K562 (cell line): ENCODE data around the gene UTP14C. TPM values are rescaled to one million over a fixed set of nuclear protein-coding genes. Genes with fewer than 3 reads are reported as not detected.
A peak's percentile ranks its signal among the peaks of the same experiment; 100 is the strongest.

Experiments used
- ATAC-seq: fragments of 200-7000 bp; cut with Tn5 transposase; 3 replicates; pipeline ENCODE4 v1.9.1; 2020; ENCODE audit warnings: moderate library complexity
- BruUV-seq: library from RNA; stranded (reverse); fragments of 400-500 nt; replicated peaks from 2 replicates; lab custom pipeline; 2021; lab: Mats Ljungman, UMichigan
- CTCF ChIA-PET: fragments of 300-600 bp; formaldehyde crosslinking; extraction: SDS; loops from one replicate; lab custom pipeline; 2021; ENCODE audit warnings: low intra/inter-chr PET ratio; lab: Yijun Ruan, JAX
- POLR2A ChIA-PET: fragments of 300-600, 350-650 bp; sonication (Branson Sonifier 250); formaldehyde crosslinking; extraction: SDS; loops from one replicate; lab custom pipeline; 2021; ENCODE audit warnings: antibody characterized with exemption, inconsistent platforms; lab: Yijun Ruan, JAX
- DNase-seq, 4 experiments: peaks; one replicate each; pipeline versions ENCODE4 v3.0.0 to v3.0.0-alpha.2; 2011 to 2018; ENCODE audit warnings: low spot score in 3 of 4, mixed read lengths in 3 of 4; ENCODE audit errors: extremely low read depth in 1 of 4
- FAIRE-seq: peaks from 2 replicates; lab custom pipeline; 2011; peaks lifted over from hg19 to GRCh38; lab: Jason Lieb, UNC
- H2AFZ ChIP-seq: 2 replicates; pipeline ENCODE4 v1.6.0; 2011; ENCODE audit warnings: low read depth, low read length, control low read depth, inconsistent platforms
- H3K27ac ChIP-seq: fragments of 200-600 bp; 3 replicates; pipeline ENCODE4 v1.8.0; 2011; ENCODE audit warnings: low read depth, mild to moderate bottlenecking, control low read depth, inconsistent platforms, low read length, moderate library complexity, mixed read lengths; ENCODE audit errors: extremely low read depth
- H3K27me3 ChIP-seq, 2 experiments: fragments of 300-600 bp in 1 of 2; 2 replicates in 1 of 2; 3 replicates in 1 of 2; pipeline versions ENCODE4 v1.6.0 to v1.8.0; 2011; ENCODE audit warnings: inconsistent platforms in 2 of 2, low read length in 2 of 2, mild to moderate bottlenecking in 1 of 2, mixed read lengths in 1 of 2, moderate library complexity in 1 of 2; ENCODE audit not compliant: control insufficient read depth in 2 of 2, insufficient read depth in 2 of 2
- H3K36me3 ChIP-seq: fragments of 300-600 bp; 3 replicates; pipeline ENCODE4 v1.8.0; 2011; ENCODE audit warnings: mild to moderate bottlenecking, low read length, inconsistent platforms; ENCODE audit not compliant: control insufficient read depth, insufficient read depth
- H3K4me1 ChIP-seq, 2 experiments: fragments of 200-600 bp in 1 of 2; replicated peaks in 1 of 2; 2 replicates in 1 of 2; 3 replicates in 1 of 2; pipeline versions ENCODE4 v1.5.1 to v1.8.0; 2011; ENCODE audit warnings: inconsistent platforms in 2 of 2, low read length in 2 of 2, mild to moderate bottlenecking in 1 of 2, mixed read lengths in 1 of 2, moderate library complexity in 1 of 2; ENCODE audit not compliant: control insufficient read depth in 2 of 2, insufficient read depth in 2 of 2
- H3K4me2 ChIP-seq: 2 replicates; pipeline ENCODE4 v1.6.1; 2011; ENCODE audit warnings: low read length, control low read depth, inconsistent platforms, mixed read lengths; ENCODE audit not compliant: insufficient read depth
- H3K4me3 ChIP-seq: fragments of 200-600 bp; sonication (generic), shearing (Covaris generic); 2 replicates; pipeline ENCODE4 v1.5.1; 2016; ENCODE audit warnings: control low read depth, inconsistent platforms
- H3K79me2 ChIP-seq: fragments of 200-600 bp; 3 replicates; pipeline ENCODE4 v1.8.0; 2011; ENCODE audit warnings: low read length, inconsistent platforms; ENCODE audit not compliant: control insufficient read depth, insufficient read depth
- H3K9ac ChIP-seq, 2 experiments: 2 replicates each; pipeline versions ENCODE4 v1.6.0 to v1.6.1; 2011; ENCODE audit warnings: low read depth in 2 of 2, low read length in 2 of 2, control low read depth in 1 of 2, inconsistent platforms in 1 of 2, mild to moderate bottlenecking in 1 of 2, mixed read lengths in 1 of 2; ENCODE audit not compliant: insufficient read depth in 1 of 2
- H3K9me1 ChIP-seq: one replicate; pipeline ENCODE4 v1.6.0; 2011; ENCODE audit warnings: inconsistent platforms, mild to moderate bottlenecking, low read length, moderate library complexity; ENCODE audit not compliant: control insufficient read depth, insufficient read depth
- H3K9me3 ChIP-seq: replicated peaks from 2 replicates; pipeline ENCODE4 v1.5.1; 2011; ENCODE audit warnings: low read depth, low read length, inconsistent platforms; ENCODE audit not compliant: control insufficient read depth, insufficient read depth
- H4K20me1 ChIP-seq: replicated peaks from 2 replicates; pipeline ENCODE4 v1.6.1; 2011; ENCODE audit warnings: low read length, inconsistent platforms, mixed read lengths; ENCODE audit not compliant: control insufficient read depth, insufficient read depth
- ATF7 ChIP-seq: fragments of 450-650 bp; IDR thresholded peaks from 2 replicates; pipeline ENCODE4 v1.7.1; 2014; ENCODE audit warnings: mild to moderate bottlenecking, moderate library complexity
- HDAC8 ChIP-seq: fragments of 450-650 bp; IDR thresholded peaks from 2 replicates; pipeline ENCODE4 v1.6.1; 2016; ENCODE audit warnings: mild to moderate bottlenecking, missing genetic modification characterization, moderate library complexity, missing compliant biosample characterization
- HMGXB4 ChIP-seq: sonication (generic); formaldehyde crosslinking; IDR thresholded peaks from 2 replicates; pipeline ENCODE4 v1.8.1; 2023; ENCODE audit warnings: mild to moderate bottlenecking, missing genetic modification reagents
- HNRNPLL ChIP-seq: fragments of 200-400 bp; formaldehyde crosslinking; IDR thresholded peaks from 2 replicates; pipeline ENCODE4 v1.6.1; 2017; ENCODE audit warnings: low read length, low read depth, mild to moderate bottlenecking; ENCODE audit not compliant: poor library complexity, severe bottlenecking
- MGA ChIP-seq: fragments of 450-650 bp; IDR thresholded peaks from 2 replicates; pipeline ENCODE4 v1.6.1; 2016; ENCODE audit warnings: mild to moderate bottlenecking, moderate library complexity
- RUNX1 ChIP-seq: sonication (generic); IDR thresholded peaks from 2 replicates; pipeline ENCODE4 v1.6.1; 2016; ENCODE audit warnings: antibody characterized with exemption, low read depth
- ZNF282 ChIP-seq: sonication (generic); formaldehyde crosslinking; IDR thresholded peaks from 2 replicates; pipeline ENCODE4 v1.8.1; 2023; ENCODE audit warnings: missing genetic modification reagents
- ZNF316 ChIP-seq: fragments of 450-650 bp; IDR thresholded peaks from 2 replicates; pipeline ENCODE4 v1.6.1; 2016
- WGBS: fragments of 100-300 bp; shearing (Covaris generic); methylation state at CpG from one replicate; pipeline ENCODE4 v1.1.6; 2016; ENCODE audit warnings: low coverage, mixed read lengths; ENCODE audit not compliant: insufficient coverage; ENCODE audit errors: missing lambda C conversion rate; 5-methylcytosine and 5-hydroxymethylcytosine counted together
- in situ Hi-C: fragments of 300-500 bp; cut with MboI; formaldehyde crosslinking; loops from 4 replicates; pipeline ENCODE4 v1.15.0; 2018; ENCODE audit warnings: inconsistent platforms, mixed read lengths
- intact Hi-C: fragments of 100-400 bp; cut with micrococcal nuclease; formaldehyde crosslinking; loops from 2 replicates; pipeline ENCODE4 v1.14.2; 2022
- polyA plus RNA-seq, 8 experiments: library from polyadenylated mRNA; depleted of rRNA in 4 of 8; stranded (reverse) in 5 of 8; unstranded in 3 of 8; fragments of >200 nt; fragmentation: Nextera tagmentation in 2 of 8; fragmentation: Illumina TruSeq in 1 of 8; extraction: Ambion mirVana in 2 of 8; extraction: Trizol in 1 of 8; gene quantifications; 2 replicates each; pipeline versions ENCODE4 v1.2.1 to v1.2.3, GENCODE V29; 2011 to 2014; ENCODE audit warnings: inconsistent platforms in 1 of 8, missing spikeins in 1 of 8
- total RNA-seq, 7 experiments: library from RNA; depleted of rRNA in 6 of 7; stranded (reverse); fragments of >200 nt in 6 of 7; fragmentation: Illumina TruSeq in 2 of 7; extraction: Trizol in 2 of 7; gene quantifications; 2 replicates each; pipeline versions ENCODE4 v1.2.1 to v1.2.3, GENCODE V29; 2011 to 2021; ENCODE audit warnings: low replicate concordance in 1 of 7

UTP14C gene
- total and polyA plus RNA-seq, 9 of the 15 experiments (the other 6 are each of a cell fraction or from before 2014, with no cell fraction given) = 3.4 to 10.3 (median 6.0) TPM

GRCh38 chr13:51997641-51998330 lies 26.7 kb upstream of the UTP14C start:
- CTCF ChIA-PET = no interaction called here
- no TSS peak for BruUV-seq
- Histone ChIP-seq H3K4me3 (no peak overlapping the region), H3K9me3 (no peaks in the 10 kb centered on the region), H4K20me1 (no peaks in the 10 kb centered on the region), H3K36me3 (no peaks in the 10 kb centered on the region; the same call in 1 of the 3 replicates), H3K79me2 (peaks cover 86% of the 10 kb centered on the region), H3K9ac (no peak overlapping the region), H2AFZ (0 out of 2 replicates have a peak overlapping the region, but pooled peaks have one; percentile 24), H3K27ac (peak overlapping the region; percentile 73), H3K9me1 (no peaks in the 10 kb centered on the region), H3K4me1 (peaks cover 44 to 56% of the 10 kb centered on the region in 2 experiments), H3K27me3 (no peaks in the 10 kb centered on the region), H3K4me2 (peak overlapping the region; percentile 60)
- WGBS = 9% methylated on average over 8 of the region's 8 CpGs
- DNase-seq (peak in 1 of 4 experiments; percentile 61), FAIRE-seq (no peak), ATAC-seq (peak; percentile 4)
- in situ Hi-C loops = no loop called here
- POLR2A ChIA-PET = interaction anchor here (0.6 to 1.1 kb wide), 2 partner anchors 19 to 419 kb away, joined by 3 read pairs; no protein-coding TSS in a partner anchor
- intact Hi-C loops = loop anchor here (5.0 to 10.0 kb wide), 2 partner anchors 40 to 457 kb away; partner anchors contain the start of genes CKAP2 and VPS36
- TF ChIP-seq HNRNPLL (no peak), ZNF316 (peak; percentile 50; the same call in 1 of the 2 replicates), ATF7 (no peak), RUNX1 (no peak), MGA (peak; percentile 53), HMGXB4 (CRISPR knock-in tag) (no peak), ZNF282 (CRISPR knock-in tag) (no peak), HDAC8 (tag) (no peak)
